GM12878 (cell line): ENCODE measurements around the gene INPP5D. TPM values are rescaled to one million over a fixed set of nuclear protein-coding genes. Genes with fewer than 3 reads are reported as not detected.

Source experiments
- ATAC-seq: fragments of 200-7000 bp; cut with Tn5 transposase; 3 replicates; pipeline ENCODE4 v1.9.1; 2020; ENCODE audit warnings: mild to moderate bottlenecking, moderate library complexity
- BruUV-seq: library from RNA; stranded (reverse); fragments of 400-500 nt; replicated peaks from 2 replicates; lab custom pipeline; 2021; lab: Mats Ljungman, UMichigan
- CTCF ChIA-PET: fragments of 300-600 bp; sonication (Branson Sonifier 250); formaldehyde crosslinking; extraction: SDS; loops from one replicate; lab custom pipeline; 2021; ENCODE audit warnings: inconsistent platforms; lab: Yijun Ruan, JAX
- POLR2A ChIA-PET: fragments of 350-600 bp; formaldehyde crosslinking; extraction: SDS; loops from one replicate; lab custom pipeline; 2021; ENCODE audit warnings: inconsistent platforms; lab: Charles Lee
- RAD21 ChIA-PET: fragments of 300-600 bp; sonication (Branson Sonifier 250); formaldehyde crosslinking; loops from one replicate; lab custom pipeline; 2023; ENCODE audit warnings: antibody characterized with exemption; ENCODE audit not compliant: unreplicated experiment; lab: Charles Lee
- SMC1A ChIA-PET: fragments of 300-600 bp; sonication (Branson Sonifier 250); formaldehyde crosslinking; loops from one replicate; lab custom pipeline; 2023; ENCODE audit not compliant: unreplicated experiment, uncharacterized antibody; lab: Charles Lee
- DNase-seq: peaks from one replicate; pipeline ENCODE4 v3.0.0-alpha.2; 2011; ENCODE audit warnings: low read depth, low spot score
- FAIRE-seq: peaks from 3 replicates; lab custom pipeline; 2011; peaks lifted over from hg19 to GRCh38; lab: Jason Lieb, UNC
- H2AFZ ChIP-seq: 2 replicates; pipeline ENCODE4 v1.6.0; 2011; ENCODE audit warnings: low read depth, low read length, control low read depth; ENCODE audit not compliant: control insufficient read depth
- H3K27ac ChIP-seq: 2 replicates; pipeline ENCODE4 v1.5.1; 2011; ENCODE audit warnings: control low read depth; ENCODE audit not compliant: control insufficient read depth, insufficient read depth
- H3K27me3 ChIP-seq, 2 experiments: replicated peaks in 1 of 2; 2 replicates each; pipeline versions ENCODE4 v1.6.0 to v1.6.1; 2011; ENCODE audit warnings: low read length in 1 of 2; ENCODE audit not compliant: control insufficient read depth in 2 of 2, insufficient read depth in 2 of 2
- H3K36me3 ChIP-seq, 2 experiments: 2 replicates each; pipeline ENCODE4 v1.5.1; 2011; ENCODE audit warnings: low read length in 1 of 2; ENCODE audit not compliant: control insufficient read depth in 2 of 2, insufficient read depth in 2 of 2
- H3K4me1 ChIP-seq: 2 replicates; pipeline ENCODE4 v1.6.1; 2011; ENCODE audit warnings: mild to moderate bottlenecking, low read length, moderate library complexity, mixed read lengths; ENCODE audit not compliant: control insufficient read depth, insufficient read depth
- H3K4me2 ChIP-seq: 2 replicates; pipeline ENCODE4 v1.6.0; 2011; ENCODE audit warnings: control low read depth; ENCODE audit not compliant: control insufficient read depth, insufficient read depth
- H3K4me3 ChIP-seq: fragments of 200-600 bp; sonication (generic); 2 replicates; pipeline ENCODE4 v1.5.1; 2016
- H3K79me2 ChIP-seq: 2 replicates; pipeline ENCODE4 v1.6.0; 2011; ENCODE audit warnings: low read length; ENCODE audit not compliant: control insufficient read depth, insufficient read depth
- H3K9ac ChIP-seq: 2 replicates; pipeline ENCODE4 v1.8.0; 2011; ENCODE audit warnings: low read length, control low read depth, mixed read lengths; ENCODE audit not compliant: control insufficient read depth, insufficient read depth
- H3K9me3 ChIP-seq: replicated peaks from 3 replicates; pipeline ENCODE4 v1.5.1; 2011; ENCODE audit warnings: mild to moderate bottlenecking, low read length; ENCODE audit not compliant: control insufficient read depth, insufficient read depth
- H4K20me1 ChIP-seq: 2 replicates; pipeline ENCODE4 v1.6.0; 2011; ENCODE audit not compliant: control insufficient read depth, insufficient read depth
- CBX5 ChIP-seq: sonication (generic); IDR thresholded peaks from 2 replicates; pipeline ENCODE4 v1.6.1; 2016; ENCODE audit warnings: low read depth, moderate library complexity, mild to moderate bottlenecking, inconsistent platforms
- CHD2 ChIP-seq: IDR thresholded peaks from 2 replicates; pipeline ENCODE4 v1.6.1; 2011; ENCODE audit warnings: low read depth, low read length, improper control_type of control experiment, borderline replicate concordance
- CREM ChIP-seq: IDR thresholded peaks from 2 replicates; pipeline ENCODE4 v1.6.1; 2014; ENCODE audit warnings: antibody characterized with exemption, low read depth
- DPF2 ChIP-seq: fragments of 450-650 bp; IDR thresholded peaks from 2 replicates; pipeline ENCODE4 v1.6.1; 2017; ENCODE audit warnings: mild to moderate bottlenecking
- EZH2 ChIP-seq: IDR thresholded peaks from 2 replicates; pipeline ENCODE4 v1.6.1; 2012; ENCODE audit warnings: low read depth, mild to moderate bottlenecking, control low read depth, inconsistent platforms, low read length, borderline replicate concordance; ENCODE audit not compliant: control insufficient read depth
- FOS ChIP-seq: IDR thresholded peaks from 3 replicates; pipeline ENCODE4 v1.6.1; 2011; ENCODE audit warnings: borderline replicate concordance; ENCODE audit not compliant: insufficient read length; ENCODE audit errors: extremely low read depth
- FOXK2 ChIP-seq: fragments of 450-650 bp; IDR thresholded peaks from 2 replicates; pipeline ENCODE4 v1.6.1; 2017; ENCODE audit warnings: mild to moderate bottlenecking, moderate library complexity
- HDGF ChIP-seq: fragments of 450-650 bp; IDR thresholded peaks from 2 replicates; pipeline ENCODE4 v1.6.1; 2016; ENCODE audit warnings: antibody characterized with exemption
- IRF5 ChIP-seq: fragments of 450-650 bp; IDR thresholded peaks from 2 replicates; pipeline ENCODE4 v1.6.1; 2017; ENCODE audit warnings: borderline replicate concordance
- NR2F1 ChIP-seq: fragments of 450-650 bp; conservative IDR thresholded peaks from 2 replicates; pipeline ENCODE4 v1.6.1; 2017; ENCODE audit warnings: mild to moderate bottlenecking
- SMARCA5 ChIP-seq: fragments of 450-650 bp; IDR thresholded peaks from 2 replicates; pipeline ENCODE4 v1.6.1; 2017; ENCODE audit warnings: mild to moderate bottlenecking
- STAT3 ChIP-seq: IDR thresholded peaks from 2 replicates; pipeline ENCODE4 v1.6.1; 2011; ENCODE audit warnings: low read depth, low read length, improper control_type of control experiment
- TCF7 ChIP-seq: IDR thresholded peaks from 2 replicates; pipeline ENCODE4 v1.6.1; 2014; ENCODE audit warnings: antibody characterized with exemption, borderline replicate concordance
- ZNF217 ChIP-seq: fragments of 450-650 bp; IDR thresholded peaks from 2 replicates; pipeline ENCODE4 v1.6.1; 2017; ENCODE audit warnings: antibody characterized with exemption, mild to moderate bottlenecking
- WGBS: methylation state at CpG from one replicate; pipeline ENCODE4 v1.1.6; 2016; ENCODE audit warnings: low lambda C conversion rate; ENCODE audit not compliant: insufficient replicate concordance, insufficient coverage; ENCODE audit errors: missing lambda C conversion rate; 5-methylcytosine and 5-hydroxymethylcytosine counted together
- in situ Hi-C: fragments of 300-500 bp; cut with MboI; formaldehyde crosslinking; loops from 9 replicates; pipeline ENCODE4 v1.14.3; 2018; ENCODE audit warnings: mixed read lengths
- intact Hi-C: fragments of 100-400 bp; cut with micrococcal nuclease; formaldehyde crosslinking; loops from one replicate; pipeline ENCODE4 v1.14.2; 2022; ENCODE audit not compliant: unreplicated experiment
- polyA plus RNA-seq, 11 experiments: library from polyadenylated mRNA; depleted of rRNA in 4 of 11; unstranded in 6 of 11; stranded (reverse) in 5 of 11; fragments of >200 nt; fragmentation: Nextera tagmentation in 4 of 11; fragmentation: Illumina TruSeq in 1 of 11; extraction: Ambion mirVana in 4 of 11; extraction: Trizol in 1 of 11; gene quantifications; 1 replicate in 1 of 11; 2 replicates in 10 of 11; pipeline versions ENCODE4 v1.2.1 to v1.2.3, GENCODE V29; 2011 to 2016; ENCODE audit warnings: inconsistent platforms in 2 of 11, missing spikeins in 2 of 11, low read depth in 1 of 11
- total RNA-seq, 4 experiments: library from RNA; depleted of rRNA in 3 of 4; stranded (reverse); fragments of >200 nt in 3 of 4; fragmentation: Illumina TruSeq in 1 of 4; extraction: Trizol in 1 of 4; gene quantifications; 2 replicates each; pipeline versions ENCODE4 v1.2.1 to v1.2.3, GENCODE V29; 2013 to 2021
- TF ChIP-seq, protein P1 (sequence below): IDR thresholded peaks from 2 replicates; pipeline ENCODE4 v1.6.1; 2011; ENCODE audit warnings: low read depth, mild to moderate bottlenecking, low read length, moderate library complexity, borderline replicate concordance; ENCODE audit errors: extremely low read depth
- TF ChIP-seq, protein P2 (sequence below): fragments of 450-650 bp; formaldehyde crosslinking; IDR thresholded peaks from 2 replicates; pipeline ENCODE4 v1.4.0; 2022; ENCODE audit warnings: mild to moderate bottlenecking, moderate library complexity

INPP5D gene
- total and polyA plus RNA-seq, 10 of the 15 experiments (the other 5 are each of a cell fraction or from before 2014, with no cell fraction given), result 11.8 to 139 (median 88.8) TPM

- POLR2A ChIA-PET, result no interaction called here
Observed at GRCh38 chr2:233163486-233164103, 103.5 kb downstream of the INPP5D start.

More at GRCh38 chr2:233163486-233164103, 103.5 kb downstream of the INPP5D start:
- peaks cover 53 to 59% of the 10 kb centered on the region in 2 experiments for H3K36me3 ChIP-seq
- no peak overlapping the region for H3K4me2 ChIP-seq
- FAIRE-seq, result no peak
- intact Hi-C loops, result no loop called here
- ChIA-PET SMC1A (interaction anchor here (1.4 kb wide), 1 partner anchor 61 kb away, joined by 5 read pairs; no protein-coding TSS in a partner anchor), RAD21 (no interaction called here), CTCF (no interaction called here)
- TF ChIP-seq FOS, result no peak
- TF ChIP-seq STAT3, result no peak
- no peak for TF ChIP-seq FOXK2
- TF ChIP-seq CREM, result no peak
- TF ChIP-seq, protein P1, sequence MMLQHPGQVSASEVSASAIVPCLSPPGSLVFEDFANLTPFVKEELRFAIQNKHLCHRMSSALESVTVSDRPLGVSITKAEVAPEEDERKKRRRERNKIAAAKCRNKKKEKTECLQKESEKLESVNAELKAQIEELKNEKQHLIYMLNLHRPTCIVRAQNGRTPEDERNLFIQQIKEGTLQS, result no peak
- TF ChIP-seq, protein P2, sequence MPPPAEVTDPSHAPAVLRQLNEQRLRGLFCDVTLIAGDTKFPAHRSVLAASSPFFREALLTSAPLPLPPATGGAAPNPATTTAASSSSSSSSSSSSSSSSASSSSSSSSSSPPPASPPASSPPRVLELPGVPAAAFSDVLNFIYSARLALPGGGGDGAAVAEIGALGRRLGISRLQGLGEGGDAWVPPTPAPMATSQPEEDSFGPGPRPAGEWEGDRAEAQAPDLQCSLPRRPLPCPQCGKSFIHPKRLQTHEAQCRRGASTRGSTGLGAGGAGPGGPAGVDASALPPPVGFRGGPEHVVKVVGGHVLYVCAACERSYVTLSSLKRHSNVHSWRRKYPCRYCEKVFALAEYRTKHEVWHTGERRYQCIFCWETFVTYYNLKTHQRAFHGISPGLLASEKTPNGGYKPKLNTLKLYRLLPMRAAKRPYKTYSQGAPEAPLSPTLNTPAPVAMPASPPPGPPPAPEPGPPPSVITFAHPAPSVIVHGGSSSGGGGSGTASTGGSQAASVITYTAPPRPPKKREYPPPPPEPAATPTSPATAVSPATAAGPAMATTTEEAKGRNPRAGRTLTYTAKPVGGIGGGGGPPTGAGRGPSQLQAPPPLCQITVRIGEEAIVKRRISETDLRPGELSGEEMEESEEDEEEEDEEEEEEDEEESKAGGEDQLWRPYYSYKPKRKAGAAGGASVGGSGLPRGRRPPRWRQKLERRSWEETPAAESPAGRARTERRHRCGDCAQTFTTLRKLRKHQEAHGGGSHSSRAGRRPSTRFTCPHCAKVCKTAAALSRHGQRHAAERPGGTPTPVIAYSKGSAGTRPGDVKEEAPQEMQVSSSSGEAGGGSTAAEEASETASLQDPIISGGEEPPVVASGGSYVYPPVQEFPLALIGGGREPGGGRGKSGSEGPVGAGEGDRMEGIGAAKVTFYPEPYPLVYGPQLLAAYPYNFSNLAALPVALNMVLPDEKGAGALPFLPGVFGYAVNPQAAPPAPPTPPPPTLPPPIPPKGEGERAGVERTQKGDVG (CRISPR knock-in tag), result no peak
- TF ChIP-seq IRF5, result no peak
- TF ChIP-seq TCF7, result no peak
- no peak for TF ChIP-seq HDGF
- no peak for TF ChIP-seq CBX5
- no peak for TF ChIP-seq CHD2
- TF ChIP-seq DPF2, result no peak
- TF ChIP-seq EZH2, result no peak
- TF ChIP-seq SMARCA5, result no peak
- no peak for TF ChIP-seq ZNF217
- no peak for TF ChIP-seq NR2F1
- no peaks in the 10 kb centered on the region for H3K79me2 ChIP-seq
- H3K27ac ChIP-seq, result no peak overlapping the region
- H4K20me1 ChIP-seq, result no peaks in the 10 kb centered on the region
- H3K27me3 ChIP-seq, result no peaks in the 10 kb centered on the region
- no peak overlapping the region for H3K4me3 ChIP-seq
- H3K4me1 ChIP-seq, result no peaks in the 10 kb centered on the region
- 95% methylated on average over 18 of the region's 18 CpGs for WGBS
- BruUV-seq, result no TSS peak
- no peak for ATAC-seq
- no peak for DNase-seq
- H3K9me3 ChIP-seq, result no peaks in the 10 kb centered on the region
- in situ Hi-C loops, result no loop called here
- H2AFZ ChIP-seq, result no peak overlapping the region
- no peak overlapping the region for H3K9ac ChIP-seq
